ENCODE data around the gene CYP11A1.

Gene CYP11A1

DNA sequence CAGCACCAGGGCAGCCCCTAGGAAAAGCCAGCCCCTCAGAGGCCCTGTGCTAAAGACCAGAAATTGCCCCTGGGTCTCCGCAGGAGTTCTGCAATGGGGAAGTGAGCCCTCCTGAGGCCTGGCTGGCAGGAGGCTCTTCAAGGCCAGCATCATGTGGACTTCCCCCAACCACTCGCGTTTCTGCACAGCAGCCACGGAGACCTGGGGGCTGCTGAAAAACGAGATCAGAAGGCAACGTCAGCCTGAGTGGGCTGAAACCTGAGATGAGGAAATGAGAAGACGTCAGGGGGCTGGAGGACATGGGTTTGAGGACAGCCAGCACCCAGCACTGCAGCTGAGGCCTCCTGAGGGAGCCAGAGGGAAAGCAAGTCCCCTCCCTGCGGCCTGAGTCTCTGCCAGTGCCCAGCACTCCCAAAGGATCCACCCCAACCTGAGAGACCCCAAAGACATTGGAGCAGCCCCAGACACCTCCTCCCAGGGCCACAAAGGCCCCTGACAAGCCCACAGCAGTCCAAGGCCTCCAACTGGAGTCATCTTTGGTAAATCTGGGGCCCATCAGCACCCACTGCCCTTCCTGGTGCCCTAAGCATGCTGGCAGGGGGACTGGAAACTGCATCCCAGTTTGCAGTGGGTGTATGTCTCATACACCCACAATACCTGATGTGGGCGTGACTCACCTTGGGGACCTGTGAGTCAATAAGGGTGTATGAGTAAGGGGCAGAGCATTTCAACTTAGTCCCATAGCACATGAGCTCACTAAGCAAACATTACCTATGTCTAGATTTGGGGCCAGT is 29.2 kb upstream of the CYP11A1 start:
- DNase-seq (ENCODE audit: low spot score), result no peak
- no peak for TF ChIP-seq CTCF (IDR thresholded peaks at IDR 0.05)
- Histone ChIP-seq H3K4me3 (no peak overlapping the region), H3K27ac (no peak overlapping the region)

GRCh38 chr15:74396146-74396438 is 28.6 kb upstream of the CYP11A1 start:
- TF ChIP-seq CTCF (IDR thresholded peaks at IDR 0.05), result no peak
- no peak for DNase-seq (ENCODE audit: low spot score)
- H3K4me3 ChIP-seq, result no peak overlapping the region
- H3K27ac ChIP-seq, result no peak overlapping the region

- DNase-seq (ENCODE audit: low spot score), result no peak
- Histone ChIP-seq H3K4me3 (no peak overlapping the region), H3K27ac (no peak overlapping the region)
- no peak for TF ChIP-seq CTCF (IDR thresholded peaks at IDR 0.05)
Measured at GRCh38 chr15:74395319-74396145, 28.1 kb upstream of the CYP11A1 start.

DNA sequence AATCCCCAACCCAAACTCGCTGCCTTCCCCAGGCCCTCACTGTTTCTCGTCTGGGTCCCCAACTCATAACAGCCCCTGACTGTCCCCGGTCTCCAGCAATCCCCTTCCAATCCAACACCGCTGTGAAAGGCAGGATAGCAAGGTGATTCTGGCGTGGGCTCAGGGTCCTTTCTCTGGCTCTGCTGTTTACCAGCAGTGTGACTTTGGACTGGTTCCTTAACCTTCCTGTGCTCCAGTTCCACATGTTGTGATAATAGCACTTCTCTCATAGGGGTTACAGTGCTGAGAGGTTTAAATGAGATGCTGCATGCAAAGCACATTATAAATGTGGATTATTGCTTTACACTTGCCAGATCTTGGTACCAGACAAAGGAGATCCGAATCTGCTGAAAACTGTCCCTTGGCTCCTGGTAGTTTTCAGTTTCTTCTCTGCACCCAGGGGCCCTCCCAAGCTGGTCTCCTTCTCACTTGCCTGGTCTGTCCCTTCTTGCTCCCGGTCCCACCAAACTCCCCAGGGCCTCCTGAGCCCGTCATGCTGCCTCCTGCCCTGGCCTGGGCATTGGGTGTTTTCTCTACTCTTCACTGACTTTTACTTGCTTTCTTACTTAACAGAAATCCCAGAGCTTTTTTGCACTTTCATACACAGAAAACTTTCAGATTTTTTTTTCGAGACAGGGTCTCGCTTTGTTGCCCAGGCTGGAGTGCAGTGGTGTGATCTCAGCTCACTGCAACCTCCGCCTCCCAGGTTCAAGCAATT is 26.8 kb upstream of the CYP11A1 start:
- no peak overlapping the region for H3K4me3 ChIP-seq
- no peak for DNase-seq (ENCODE audit: low spot score)
- TF ChIP-seq CTCF (IDR thresholded peaks at IDR 0.05), result no peak
- no peak overlapping the region for H3K27ac ChIP-seq

DNA sequence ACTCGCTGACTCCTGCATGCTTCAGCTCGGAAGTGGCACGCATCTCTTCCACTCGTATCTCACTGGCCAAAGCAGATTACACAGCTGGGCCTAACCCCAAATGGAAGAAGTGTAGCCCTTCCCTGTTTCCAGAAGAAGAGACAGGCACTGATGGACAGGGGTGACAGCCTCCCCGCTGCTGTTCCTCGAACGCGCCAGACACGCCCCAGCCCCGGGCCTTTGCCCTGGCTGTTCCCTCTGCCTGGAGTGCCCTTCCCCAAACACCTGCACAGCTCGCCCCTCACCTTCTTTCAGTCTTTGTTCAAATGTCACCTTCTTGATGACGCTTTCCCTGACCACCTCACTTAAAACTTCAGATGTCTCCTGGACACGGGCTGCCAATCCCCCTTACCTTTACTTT is 26.0 kb upstream of the CYP11A1 start:
- no peak for TF ChIP-seq CTCF (IDR thresholded peaks at IDR 0.05)
- no peak overlapping the region for H3K4me3 ChIP-seq
- no peak overlapping the region for H3K27ac ChIP-seq
- no peak for DNase-seq (ENCODE audit: low spot score)

GRCh38 chr15:74392902-74393301 is 25.5 kb upstream of the CYP11A1 start:
- no peak overlapping the region for H3K27ac ChIP-seq
- TF ChIP-seq CTCF (IDR thresholded peaks at IDR 0.05), result no peak
- H3K4me3 ChIP-seq, result no peak overlapping the region
- DNase-seq (ENCODE audit: low spot score), result no peak

Data from coronary artery (tissue), 2 donors.